DND-41 (cell line): ENCODE data around the gene STRN4.

ENCODE experiments used
- EZH2 ChIP-seq: IDR thresholded peaks from 3 replicates; pipeline ENCODE4 v1.6.1; 2012; ENCODE audit warnings: borderline replicate concordance, low read depth, mild to moderate bottlenecking, moderate library complexity, low read length, inconsistent platforms; ENCODE audit not compliant: severe bottlenecking
- TF ChIP-seq, protein P1 (sequence below): IDR thresholded peaks from 2 replicates; pipeline ENCODE4 v1.5.1; 2012; ENCODE audit warnings: borderline replicate concordance, low read length, moderate library complexity, mild to moderate bottlenecking; ENCODE audit not compliant: poor library complexity, severe bottlenecking; ENCODE audit errors: extremely low read depth

DNA sequence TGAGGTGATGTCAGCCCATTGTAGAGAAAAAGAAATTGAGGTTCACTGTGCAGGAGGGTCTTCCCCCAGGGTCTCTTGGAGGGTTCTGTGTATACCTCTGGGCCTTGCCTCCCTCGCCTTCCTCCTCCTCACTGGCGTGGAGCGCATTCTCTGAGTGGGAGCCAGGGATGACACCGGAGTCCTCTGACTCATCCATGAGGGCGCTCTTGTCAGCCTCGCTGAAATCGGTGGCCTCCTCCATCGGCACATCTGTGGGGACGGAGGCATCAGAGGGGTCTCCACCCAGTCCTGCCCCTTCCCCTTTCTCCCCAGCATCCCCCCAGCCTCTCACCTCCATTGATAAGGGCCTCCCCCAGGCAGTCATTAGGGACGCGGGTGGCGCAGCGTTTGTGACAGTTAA lies 45.5 kb downstream of the STRN4 start:
- TF ChIP-seq, protein P1, sequence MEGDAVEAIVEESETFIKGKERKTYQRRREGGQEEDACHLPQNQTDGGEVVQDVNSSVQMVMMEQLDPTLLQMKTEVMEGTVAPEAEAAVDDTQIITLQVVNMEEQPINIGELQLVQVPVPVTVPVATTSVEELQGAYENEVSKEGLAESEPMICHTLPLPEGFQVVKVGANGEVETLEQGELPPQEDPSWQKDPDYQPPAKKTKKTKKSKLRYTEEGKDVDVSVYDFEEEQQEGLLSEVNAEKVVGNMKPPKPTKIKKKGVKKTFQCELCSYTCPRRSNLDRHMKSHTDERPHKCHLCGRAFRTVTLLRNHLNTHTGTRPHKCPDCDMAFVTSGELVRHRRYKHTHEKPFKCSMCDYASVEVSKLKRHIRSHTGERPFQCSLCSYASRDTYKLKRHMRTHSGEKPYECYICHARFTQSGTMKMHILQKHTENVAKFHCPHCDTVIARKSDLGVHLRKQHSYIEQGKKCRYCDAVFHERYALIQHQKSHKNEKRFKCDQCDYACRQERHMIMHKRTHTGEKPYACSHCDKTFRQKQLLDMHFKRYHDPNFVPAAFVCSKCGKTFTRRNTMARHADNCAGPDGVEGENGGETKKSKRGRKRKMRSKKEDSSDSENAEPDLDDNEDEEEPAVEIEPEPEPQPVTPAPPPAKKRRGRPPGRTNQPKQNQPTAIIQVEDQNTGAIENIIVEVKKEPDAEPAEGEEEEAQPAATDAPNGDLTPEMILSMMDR, result no peak
- TF ChIP-seq EZH2, result no peak
